AG08396 (cell line): ENCODE data around the gene TRIM73.
"Not testable (repeated sequence)": the region's sequence is repeated elsewhere in the genome, so short reads cannot be mapped to it uniquely, and the experiment has no call there.

Source experiments
- DNase-seq: peaks from one replicate; pipeline ENCODE4 v3.0.0; 2012; ENCODE audit warnings: low spot score, mixed read lengths

TRIM73 gene

GRCh38 chr7:75415829-75416373 lies 20.5 kb downstream of the TRIM73 start:
- not testable (repeated sequence) for DNase-seq

- DNase-seq = not testable (repeated sequence)
Measured at GRCh38 chr7:75416787-75417186, 21.4 kb downstream of the TRIM73 start.

GRCh38 chr7:75418292-75418858 lies 22.9 kb downstream of the TRIM73 start:
- DNase-seq = not testable (repeated sequence)

- DNase-seq = not testable (repeated sequence)
Measured at GRCh38 chr7:75419210-75419609, 23.8 kb downstream of the TRIM73 start.

- not testable (repeated sequence) for DNase-seq
Measured at GRCh38 chr7:75419693-75420092, 24.3 kb downstream of the TRIM73 start.

- not testable (repeated sequence) for DNase-seq
Measured at GRCh38 chr7:75420152-75420551, 24.7 kb downstream of the TRIM73 start.

- not testable (repeated sequence) for DNase-seq
Measured at GRCh38 chr7:75421798-75422710, 26.6 kb downstream of the TRIM73 start.

GRCh38 chr7:75423481-75423880 lies 28.1 kb downstream of the TRIM73 start:
- not testable (repeated sequence) for DNase-seq

- not testable (repeated sequence) for DNase-seq
Measured at GRCh38 chr7:75439000-75439399, 43.6 kb downstream of the TRIM73 start.

GRCh38 chr7:75442101-75442464 lies 46.7 kb downstream of the TRIM73 start:
- not testable (repeated sequence) for DNase-seq

- DNase-seq = not testable (repeated sequence)
Measured at GRCh38 chr7:75442465-75443111, 47.2 kb downstream of the TRIM73 start.

GRCh38 chr7:75449946-75450345 lies 54.5 kb downstream of the TRIM73 start:
- not testable (repeated sequence) for DNase-seq

- not testable (repeated sequence) for DNase-seq
Measured at GRCh38 chr7:75452494-75452955, 57.1 kb downstream of the TRIM73 start.
